ENCODE measurements around the gene PABPN1L.

DNA sequence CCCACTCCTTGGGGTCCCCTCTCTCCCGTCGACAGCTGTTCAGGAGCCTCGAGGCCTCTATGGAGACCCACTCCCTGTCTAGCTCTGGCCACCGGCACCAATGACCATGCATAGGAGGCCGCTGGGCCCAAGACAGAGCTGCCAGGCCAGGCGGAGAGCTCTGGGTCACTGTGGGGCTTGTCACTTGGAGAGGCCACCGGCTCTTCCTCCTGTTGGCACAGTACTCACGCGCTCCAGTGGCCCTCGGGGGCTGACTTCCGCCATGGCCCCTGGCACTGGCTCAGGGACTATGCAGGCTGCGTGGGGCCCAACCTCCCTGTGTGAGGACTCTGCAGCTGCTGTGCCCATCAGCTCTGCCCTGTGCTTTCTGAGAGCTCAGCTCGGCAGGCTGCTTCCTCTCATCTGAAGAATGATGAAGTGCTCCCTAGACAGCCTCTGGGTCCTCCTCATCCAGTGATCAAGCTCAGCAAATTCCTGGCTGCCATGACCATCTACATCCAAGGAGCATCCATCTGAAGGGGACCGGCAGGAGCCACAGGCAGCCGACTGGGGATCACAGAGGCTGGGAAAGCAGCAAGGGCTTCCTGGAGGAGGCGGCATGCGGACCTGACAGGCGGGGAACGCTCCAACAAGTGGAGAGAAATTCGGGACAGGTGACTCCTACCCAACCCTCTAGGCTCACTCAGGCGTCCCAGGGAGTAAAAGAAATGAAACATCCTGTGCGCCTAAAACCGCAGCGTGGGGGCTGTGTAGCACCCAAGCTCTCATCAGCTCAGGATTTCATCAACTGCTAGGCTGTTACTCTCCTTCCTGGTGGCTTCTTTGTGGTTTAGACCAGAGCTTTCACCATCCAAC is 26.5 kb downstream of the PABPN1L start:
- TF ChIP-seq POLR2A (IDR thresholded peaks at IDR 0.05) = no peak
- TF ChIP-seq, protein P1, sequence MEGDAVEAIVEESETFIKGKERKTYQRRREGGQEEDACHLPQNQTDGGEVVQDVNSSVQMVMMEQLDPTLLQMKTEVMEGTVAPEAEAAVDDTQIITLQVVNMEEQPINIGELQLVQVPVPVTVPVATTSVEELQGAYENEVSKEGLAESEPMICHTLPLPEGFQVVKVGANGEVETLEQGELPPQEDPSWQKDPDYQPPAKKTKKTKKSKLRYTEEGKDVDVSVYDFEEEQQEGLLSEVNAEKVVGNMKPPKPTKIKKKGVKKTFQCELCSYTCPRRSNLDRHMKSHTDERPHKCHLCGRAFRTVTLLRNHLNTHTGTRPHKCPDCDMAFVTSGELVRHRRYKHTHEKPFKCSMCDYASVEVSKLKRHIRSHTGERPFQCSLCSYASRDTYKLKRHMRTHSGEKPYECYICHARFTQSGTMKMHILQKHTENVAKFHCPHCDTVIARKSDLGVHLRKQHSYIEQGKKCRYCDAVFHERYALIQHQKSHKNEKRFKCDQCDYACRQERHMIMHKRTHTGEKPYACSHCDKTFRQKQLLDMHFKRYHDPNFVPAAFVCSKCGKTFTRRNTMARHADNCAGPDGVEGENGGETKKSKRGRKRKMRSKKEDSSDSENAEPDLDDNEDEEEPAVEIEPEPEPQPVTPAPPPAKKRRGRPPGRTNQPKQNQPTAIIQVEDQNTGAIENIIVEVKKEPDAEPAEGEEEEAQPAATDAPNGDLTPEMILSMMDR (IDR thresholded peaks at IDR 0.05) = no peak

Data from adrenal gland (tissue), 5 donors.